ENCODE results near the gene LDLR. TPM values are rescaled to one million over a fixed set of nuclear protein-coding genes. Genes with fewer than 3 reads are reported as not detected.
"Not testable (repeated sequence)": the region's sequence is repeated elsewhere in the genome, so short reads cannot be mapped to it uniquely, and the experiment has no call there.

Gene LDLR
- total RNA-seq, 1 experiment from 2014 or later: 64.4 TPM

DNA sequence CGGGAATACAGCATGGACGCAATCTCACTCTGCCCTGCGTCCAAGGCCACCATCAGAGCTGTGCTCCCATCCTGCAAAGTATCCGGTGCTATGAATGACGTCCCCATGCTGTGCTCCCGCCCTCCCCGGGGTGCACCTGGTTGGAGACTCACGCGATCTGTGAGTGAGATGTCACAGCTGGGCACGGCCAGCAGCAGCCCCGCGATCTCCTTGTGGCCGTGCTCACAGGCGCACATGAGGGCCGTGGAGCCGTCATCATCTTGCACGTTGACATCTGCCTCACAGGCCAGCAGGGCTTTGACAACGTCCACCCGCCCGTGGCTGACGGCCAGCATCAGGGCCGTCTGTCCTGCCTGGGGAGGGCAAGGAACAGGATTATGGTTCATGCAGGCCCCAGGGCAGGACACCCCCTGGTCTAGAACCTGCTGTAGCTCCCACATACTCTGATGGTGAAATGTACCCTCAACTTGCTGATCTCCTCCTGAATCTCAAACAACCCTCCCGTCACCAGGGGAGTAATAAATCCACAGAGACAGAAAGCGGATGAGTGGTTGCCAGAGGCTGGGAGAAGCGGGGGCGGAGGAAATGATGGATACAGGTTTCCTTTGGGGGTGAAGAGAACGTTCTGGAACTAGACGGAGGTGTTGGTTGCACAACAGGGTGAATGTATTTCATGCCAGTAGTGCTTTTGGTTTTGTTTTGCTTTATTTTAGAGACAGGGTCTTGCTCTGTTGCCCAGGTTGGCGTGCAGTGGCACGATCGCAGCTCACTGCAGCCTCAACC is 80.8 kb downstream of the LDLR start:
- peak; percentile 43 for DNase-seq (ENCODE audit: low read depth)

DNA sequence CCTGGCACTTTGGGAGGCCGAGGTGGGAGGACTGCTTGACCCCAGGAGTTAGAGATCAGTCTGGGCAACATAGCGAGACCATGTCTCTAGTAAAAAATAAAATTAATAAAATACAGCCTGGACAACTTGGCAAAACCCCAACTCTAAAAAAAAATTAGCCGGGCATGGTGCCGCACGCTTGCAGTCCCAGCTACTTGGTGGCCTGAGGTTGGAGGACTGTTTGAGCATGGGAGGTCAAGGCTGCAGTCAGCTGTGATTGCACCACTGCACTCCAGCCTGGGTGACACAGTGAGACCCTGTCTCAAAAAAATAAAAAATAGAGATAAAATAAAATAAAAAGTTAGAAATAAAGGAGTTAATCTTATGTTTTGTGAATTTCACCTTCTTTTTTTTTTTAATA is 81.9 kb downstream of the LDLR start:
- no peak for DNase-seq (ENCODE audit: low read depth)

DNA sequence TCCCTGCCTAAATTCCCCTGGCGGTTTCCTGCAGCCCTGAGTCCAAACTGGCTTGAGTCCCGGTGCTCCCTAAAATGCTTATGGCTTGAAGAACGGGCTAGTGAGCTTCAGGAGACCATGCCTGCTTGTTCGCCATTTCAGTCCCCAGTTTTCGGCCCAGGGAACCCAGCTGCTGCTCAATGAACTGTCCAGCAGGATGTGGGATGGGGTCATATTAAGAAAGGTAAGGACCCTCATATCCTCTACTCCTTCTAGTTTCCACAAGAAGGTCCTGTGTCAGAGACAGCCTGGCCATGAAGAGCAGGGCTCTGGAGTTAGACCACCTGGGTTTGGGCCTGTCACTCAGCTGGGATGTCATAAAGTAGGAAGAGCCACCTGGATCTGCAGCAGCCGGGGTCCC is 83.3 kb downstream of the LDLR start:
- no peak for DNase-seq (ENCODE audit: low read depth)

DNA sequence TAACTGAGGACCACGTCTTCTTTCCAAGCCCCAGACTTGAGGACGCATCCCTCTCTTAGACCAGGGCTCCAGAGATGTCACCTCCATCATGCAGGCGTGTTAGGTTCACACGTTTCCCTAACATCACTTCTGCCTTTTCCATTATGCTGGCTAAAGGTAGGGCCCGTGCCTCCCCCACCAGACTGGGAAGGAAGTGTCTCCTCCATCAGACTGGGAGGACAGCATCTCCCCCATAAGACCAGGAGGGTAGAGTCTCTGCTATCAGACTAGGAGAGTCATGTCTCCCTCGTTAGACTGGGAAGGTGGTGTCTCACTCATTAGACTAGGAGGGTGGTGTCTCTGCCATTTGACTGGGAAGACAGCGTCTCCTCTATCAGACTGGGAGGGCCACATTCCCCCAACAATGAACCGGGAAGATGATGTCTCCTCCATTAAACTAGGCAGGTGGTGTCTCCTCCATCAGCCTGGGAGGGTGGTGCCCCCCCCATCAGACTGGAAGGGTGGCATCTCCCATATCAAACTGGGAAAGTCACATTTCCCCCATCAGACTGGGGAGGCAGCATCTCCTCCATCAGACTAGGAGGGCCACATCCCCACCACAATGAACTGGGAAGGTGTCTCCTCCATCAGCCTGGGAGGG is 84.4 kb downstream of the LDLR start:
- no peak for DNase-seq (ENCODE audit: low read depth)

DNA sequence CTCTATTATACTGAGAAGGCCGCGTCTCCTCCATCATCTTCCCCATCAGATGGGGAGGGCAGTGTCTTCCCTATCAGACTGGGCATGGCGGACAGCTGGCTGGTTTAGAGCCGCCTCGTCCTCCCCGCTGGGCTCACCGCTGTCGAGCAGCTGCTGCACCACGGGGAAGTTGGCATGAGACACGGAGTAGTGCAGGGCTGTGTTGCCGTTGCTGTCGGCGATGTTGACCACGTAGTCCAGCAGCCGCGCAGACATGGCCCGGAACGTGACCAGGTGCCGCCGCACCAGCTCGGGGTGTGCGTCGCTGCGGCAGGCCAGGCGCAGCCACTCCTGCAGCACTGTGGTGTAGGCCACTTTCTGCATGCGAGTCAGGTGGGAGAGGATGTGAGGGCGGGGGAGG is 85.1 kb downstream of the LDLR start:
- DNase-seq (ENCODE audit: low read depth): no peak

DNA sequence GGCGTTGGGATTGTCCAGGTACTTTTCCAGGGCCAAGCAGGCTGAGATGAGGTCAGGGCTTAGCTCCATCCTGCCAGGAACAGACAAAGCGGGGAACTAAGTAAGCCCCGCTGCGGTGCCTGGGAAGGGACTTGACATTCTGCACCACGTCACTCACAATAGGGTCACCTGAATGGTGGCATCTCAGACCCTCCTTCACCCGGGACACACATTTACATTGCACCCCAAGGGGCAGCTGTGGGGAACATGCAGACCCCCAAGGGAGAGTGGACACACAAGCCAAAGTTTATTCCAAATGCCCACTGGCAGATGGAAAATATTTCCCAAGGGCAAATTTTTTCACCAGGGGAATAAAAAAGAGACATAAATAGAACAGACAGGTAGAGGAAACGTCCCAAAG is 86.7 kb downstream of the LDLR start:
- DNase-seq (ENCODE audit: low read depth): no peak

DNA sequence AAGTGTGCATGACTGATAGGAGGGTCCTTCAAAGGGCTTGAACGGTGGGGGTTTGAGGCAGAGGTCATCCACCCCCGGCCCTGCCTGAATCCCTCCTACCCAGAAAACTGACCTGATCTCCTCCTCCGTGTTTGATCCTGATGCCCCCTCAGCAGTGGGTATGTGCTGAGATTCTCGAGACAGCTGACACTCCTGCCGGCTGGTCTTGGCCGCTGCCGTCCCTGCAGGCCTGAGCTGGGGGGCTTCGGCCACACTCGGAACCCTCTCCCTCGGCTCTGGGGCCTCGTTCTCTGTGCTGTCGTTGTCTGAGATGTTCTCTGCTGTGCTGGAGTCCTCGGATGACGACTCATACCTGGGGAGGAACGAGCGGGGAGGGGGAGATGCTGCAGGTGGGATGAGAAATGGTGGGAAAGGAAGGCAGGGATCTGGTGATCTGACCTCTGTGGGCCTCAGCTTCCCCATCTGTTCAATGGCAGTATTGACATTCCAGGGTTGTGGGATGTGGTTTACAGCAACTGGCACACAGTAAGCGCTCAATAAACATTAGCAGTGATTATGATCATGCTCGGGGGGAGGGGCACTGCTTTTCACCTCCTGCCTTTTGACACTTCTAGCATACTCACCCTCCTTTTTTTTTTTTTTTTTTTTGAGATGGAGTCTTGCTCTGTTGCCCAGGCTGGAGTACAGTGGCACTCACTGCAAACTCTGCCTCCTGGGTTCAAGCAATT is 87.4 kb downstream of the LDLR start:
- DNase-seq (ENCODE audit: low read depth): no peak

DNA sequence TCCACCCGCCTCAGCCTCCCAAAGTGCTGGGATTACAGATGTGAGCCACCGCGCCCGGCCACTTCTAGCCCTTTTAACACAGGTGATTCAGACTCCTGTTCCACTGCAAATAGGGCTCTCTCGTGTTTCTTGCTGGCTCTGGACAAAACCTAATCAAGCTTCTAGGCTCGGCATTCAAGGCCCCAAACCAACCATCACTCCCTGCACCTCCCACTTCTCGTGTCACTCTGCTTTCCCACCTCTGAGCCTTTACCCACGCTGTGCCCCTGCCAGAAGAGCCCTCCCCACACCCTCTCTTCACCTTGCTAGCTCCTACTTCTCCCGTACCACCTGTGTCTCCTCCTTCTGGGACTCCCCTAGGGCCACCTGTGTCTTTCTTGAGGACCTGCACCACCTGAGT is 88.3 kb downstream of the LDLR start:
- no peak for DNase-seq (ENCODE audit: low read depth)

DNA sequence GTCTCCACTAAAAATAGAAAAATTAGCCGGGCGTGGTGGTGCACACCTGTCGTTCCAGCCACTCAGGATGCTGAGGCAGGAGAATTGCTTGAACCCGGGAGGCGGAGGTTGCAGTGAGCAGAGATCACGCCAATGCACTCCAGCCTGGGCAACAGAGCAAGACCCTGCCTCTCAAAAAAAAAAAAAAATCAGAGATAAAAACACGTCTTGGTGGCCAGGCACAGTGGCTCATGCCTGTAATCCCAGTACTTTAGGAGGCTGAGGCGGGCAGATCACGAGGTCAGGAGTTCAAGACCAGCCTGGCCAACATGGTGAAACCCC is 89.8 kb downstream of the LDLR start:
- DNase-seq (ENCODE audit: low read depth): not testable (repeated sequence)

DNA sequence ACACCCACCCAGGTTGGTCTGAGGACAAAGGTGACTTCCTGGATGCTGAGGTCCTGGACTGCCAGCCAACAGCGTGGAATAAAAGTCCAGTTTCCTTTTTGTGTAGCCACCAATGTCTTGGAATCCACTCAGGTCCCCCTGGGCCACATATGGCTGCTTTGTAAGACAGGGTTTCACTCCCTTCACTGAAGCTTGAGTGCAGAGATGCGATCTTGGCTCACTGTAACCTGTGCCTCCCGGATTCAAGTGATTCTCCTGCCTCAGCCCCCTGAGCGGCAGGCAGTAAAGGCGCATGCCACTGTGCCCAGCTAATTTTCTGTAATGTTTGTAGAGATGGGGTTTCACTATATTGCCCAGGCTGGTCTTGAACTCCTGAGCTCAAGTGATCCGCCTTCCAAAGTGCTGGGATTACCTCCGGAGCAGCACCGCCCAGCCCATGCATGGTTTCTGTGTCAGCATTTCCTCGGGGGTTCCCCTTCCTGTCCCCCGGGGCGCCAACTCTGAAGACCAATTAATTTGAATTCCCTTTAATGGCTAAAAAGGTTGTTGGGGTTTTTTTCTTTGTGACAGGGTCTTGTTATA is 90.5 kb downstream of the LDLR start:
- no peak for DNase-seq (ENCODE audit: low read depth)

DNA sequence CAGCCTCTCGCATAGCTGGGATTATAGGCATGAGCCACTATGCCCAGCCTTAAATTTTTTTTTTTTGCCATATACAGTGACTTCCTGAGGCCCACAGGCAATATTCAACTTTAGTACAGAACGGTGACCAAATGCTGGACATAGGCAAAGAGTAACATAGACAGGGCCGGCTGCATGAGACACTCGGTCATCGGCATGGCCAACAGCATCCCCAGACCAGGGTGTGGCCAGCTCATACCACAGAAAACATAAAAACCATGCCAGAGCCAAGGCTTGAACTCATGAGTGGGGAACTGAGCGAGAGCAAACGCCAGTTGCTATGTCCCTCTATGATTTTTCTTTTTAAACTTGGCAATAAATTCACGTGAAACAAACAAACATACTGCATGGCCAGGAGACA is 91.1 kb downstream of the LDLR start:
- no peak for DNase-seq (ENCODE audit: low read depth)

DNA sequence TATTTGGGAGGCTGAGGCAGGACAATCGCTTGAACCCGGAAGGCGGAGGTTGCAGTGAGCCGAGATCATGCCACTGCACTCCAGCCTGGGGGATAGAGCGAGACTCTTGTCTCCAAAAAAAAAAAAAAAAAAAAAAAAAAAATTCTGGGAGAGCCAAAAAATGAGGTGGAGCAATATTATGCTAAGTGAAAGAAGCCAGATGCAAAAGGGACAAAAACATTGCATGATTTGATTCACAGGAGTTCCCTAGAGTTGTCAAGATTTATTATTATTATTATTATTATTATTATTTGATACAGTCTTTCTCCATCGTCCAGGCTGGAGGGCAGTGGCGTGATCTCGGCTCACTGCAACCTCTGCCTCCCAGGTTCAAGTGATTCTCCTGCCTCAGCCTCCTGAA is 91.7 kb downstream of the LDLR start:
- DNase-seq (ENCODE audit: low read depth): not testable (repeated sequence)

DNA sequence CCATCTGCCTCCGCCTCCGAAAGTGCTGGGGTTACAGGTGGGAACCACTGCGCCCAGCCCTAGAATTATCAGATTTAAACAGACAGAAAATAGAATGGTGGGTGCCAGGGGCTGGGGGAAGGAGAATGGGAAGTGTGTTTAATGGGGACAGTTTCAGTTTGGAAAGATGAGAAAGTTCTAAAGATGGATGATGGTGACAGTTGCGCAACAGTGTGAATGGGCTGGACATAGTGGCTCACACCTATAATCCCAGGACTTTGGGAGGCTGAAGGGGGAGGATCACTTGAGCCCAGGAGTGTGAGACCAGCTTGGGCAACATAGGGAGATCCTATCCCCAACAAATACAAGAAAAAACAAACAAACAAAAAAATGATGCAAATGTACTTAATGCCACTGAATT is 92.2 kb downstream of the LDLR start:
- no peak for DNase-seq (ENCODE audit: low read depth)

Other genes with a start within 250 kb of the LDLR start
- not detected in 2 replicates for gene C19orf38, start 241.0 kb upstream of the LDLR start, total RNA-seq (2014; rRNA removed)
- 37.4 and 42.1 TPM in 2 replicates for gene CARM1, start 217.9 kb upstream of the LDLR start, total RNA-seq (2014; rRNA removed)
- 64.0 and 72.4 TPM in 2 replicates for gene YIPF2, start 160.8 kb upstream of the LDLR start, total RNA-seq (2014; rRNA removed)
- 34.7 and 37.1 TPM in 2 replicates for gene TIMM29, start 160.7 kb upstream of the LDLR start, total RNA-seq (2014; rRNA removed)
- gene SMARCA4, start 128.4 kb upstream of the LDLR start, total RNA-seq (2014; rRNA removed): 105 and 108 TPM in 2 replicates
- 105 and 142 TPM in 2 replicates for gene SPC24, start 66.3 kb downstream of the LDLR start, total RNA-seq (2014; rRNA removed)
- 336 and 345 TPM in 2 replicates for gene KANK2, start 108.1 kb downstream of the LDLR start, total RNA-seq (2014; rRNA removed)
- gene ANGPTL8, start 150.2 kb downstream of the LDLR start, total RNA-seq (2014; rRNA removed): not detected in 2 replicates
- gene DOCK6, start 173.1 kb downstream of the LDLR start, total RNA-seq (2014; rRNA removed): 19.4 and 33.0 TPM in 2 replicates
- not detected in 2 replicates for gene TSPAN16, start 206.7 kb downstream of the LDLR start, total RNA-seq (2014; rRNA removed)

All from LHCN-M2 (cell line).